Hematopoietic multipotent progenitor cell (in vitro differentiated cells): ENCODE measurements around the gene GOLM1. TPM values are rescaled to one million over a fixed set of nuclear protein-coding genes. Genes with fewer than 3 reads are reported as not detected.

Experiments
- DNase-seq, 3 donors: peaks; one replicate each; pipeline ENCODE4 v3.0.0-alpha.2; 2011 to 2015; ENCODE audit warnings: low read depth in 2 of 3, low spot score in 2 of 3
- small RNA-seq: library from RNA; depleted of rRNA; stranded (forward); fragments of <200 nt; gene quantifications from one replicate; pipeline ENCODE3, GENCODE V24; 2012
- total RNA-seq: library from RNA; depleted of rRNA; stranded (reverse); fragments of >200 nt; gene quantifications from one replicate; pipeline ENCODE4 v1.2.3, GENCODE V29; 2012

GOLM1 gene
- total RNA-seq, 1 donor = 1.1 TPM

DNA sequence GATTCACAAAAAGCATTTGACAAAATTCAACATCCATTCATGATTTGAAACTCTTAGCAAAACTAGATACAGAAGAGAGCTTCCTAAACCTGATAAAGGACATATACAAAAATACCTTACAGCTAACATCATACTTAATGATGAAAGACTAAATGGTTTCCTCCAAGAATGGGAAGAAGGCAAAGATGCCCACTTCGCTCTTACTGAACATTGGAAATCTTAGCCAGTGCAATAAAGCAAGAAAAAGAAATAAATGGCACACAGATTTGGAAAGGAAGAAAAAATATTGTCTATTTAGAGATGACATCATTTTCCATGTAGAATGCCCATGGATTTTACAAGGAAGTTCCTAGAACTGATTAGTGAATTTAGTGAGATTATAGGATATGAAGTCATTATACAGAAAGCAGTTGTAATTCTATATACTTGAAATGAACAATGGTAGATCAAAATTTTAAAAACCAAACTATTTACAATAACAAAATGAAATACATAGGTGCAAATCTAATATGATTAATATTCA lies 94.0 kb downstream of the GOLM1 start:
- no peak for DNase-seq

DNA sequence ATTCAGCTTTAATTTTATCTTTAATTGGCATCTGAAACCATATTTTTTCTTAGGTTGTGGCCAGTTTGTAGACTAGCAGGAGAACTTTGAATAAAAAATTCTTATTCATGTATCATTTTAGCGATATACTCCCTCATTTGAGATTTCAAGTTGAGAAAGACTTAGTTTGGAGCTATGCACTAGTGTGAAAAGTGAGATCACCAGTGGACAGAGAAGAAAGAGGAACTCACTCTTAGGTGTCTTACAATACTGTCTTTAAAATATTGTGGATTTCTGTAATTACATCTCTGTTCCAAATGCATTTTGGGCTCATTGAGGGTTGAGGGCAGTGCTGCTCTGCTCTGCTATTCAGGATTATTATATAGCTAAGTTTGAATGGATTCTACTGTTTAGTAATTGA lies 103.8 kb downstream of the GOLM1 start:
- no peak for DNase-seq

DNA sequence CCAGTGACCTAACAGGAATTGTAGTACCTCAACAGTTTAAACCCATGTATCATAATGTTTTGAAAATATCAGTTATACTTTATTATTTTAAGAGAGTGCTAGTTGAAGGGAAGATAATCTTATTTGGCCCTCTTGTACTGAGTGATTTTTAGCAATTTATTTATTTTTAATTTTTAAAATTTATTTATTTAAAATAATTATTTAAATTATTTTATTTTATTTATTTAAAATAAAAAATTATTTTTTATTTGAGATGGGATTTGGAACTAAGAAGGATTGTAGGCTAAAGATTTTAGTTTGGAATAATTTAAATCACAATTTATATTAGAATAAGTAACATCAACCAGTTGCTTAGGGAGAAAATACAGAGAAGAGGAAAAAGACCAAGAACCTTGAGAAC lies 104.3 kb downstream of the GOLM1 start:
- DNase-seq = no peak

DNA sequence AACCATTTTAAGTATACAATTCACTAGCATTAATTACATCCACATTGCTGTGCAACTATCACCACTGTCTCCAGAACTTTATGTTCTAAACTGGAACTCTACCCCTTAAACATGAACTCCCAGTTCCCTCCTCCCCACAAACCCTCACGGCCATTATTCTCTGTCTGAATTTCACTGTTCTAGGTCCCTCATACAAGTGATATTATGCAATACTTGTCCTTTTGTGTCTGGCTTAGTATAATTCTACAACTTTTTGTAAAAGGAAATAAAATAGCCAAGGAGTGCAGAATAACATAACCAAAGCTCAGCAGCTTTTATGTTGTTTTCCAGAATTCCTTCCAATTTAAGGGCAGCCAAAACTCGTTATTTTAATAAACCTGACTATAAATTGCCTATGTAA lies 105.2 kb downstream of the GOLM1 start:
- DNase-seq = no peak

DNA sequence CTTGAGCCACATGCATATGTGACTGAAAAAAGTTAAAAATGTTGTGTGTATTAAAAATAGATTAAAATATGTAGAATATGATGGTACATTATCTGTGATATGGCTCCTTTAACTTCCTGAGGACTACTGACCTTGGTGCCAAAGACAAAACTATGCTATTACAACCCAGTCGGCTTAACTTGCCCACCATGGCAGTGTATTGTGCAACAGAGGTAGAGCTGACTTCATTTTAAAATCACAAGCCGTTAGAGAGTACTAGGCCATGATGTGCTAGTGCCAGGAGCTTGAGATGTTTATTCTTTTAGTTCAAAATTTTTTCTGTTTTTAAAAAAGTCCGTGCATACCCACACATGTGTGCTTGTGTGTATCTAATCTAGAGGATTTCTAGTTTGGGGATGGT lies 112.1 kb downstream of the GOLM1 start:
- no peak for DNase-seq

DNA sequence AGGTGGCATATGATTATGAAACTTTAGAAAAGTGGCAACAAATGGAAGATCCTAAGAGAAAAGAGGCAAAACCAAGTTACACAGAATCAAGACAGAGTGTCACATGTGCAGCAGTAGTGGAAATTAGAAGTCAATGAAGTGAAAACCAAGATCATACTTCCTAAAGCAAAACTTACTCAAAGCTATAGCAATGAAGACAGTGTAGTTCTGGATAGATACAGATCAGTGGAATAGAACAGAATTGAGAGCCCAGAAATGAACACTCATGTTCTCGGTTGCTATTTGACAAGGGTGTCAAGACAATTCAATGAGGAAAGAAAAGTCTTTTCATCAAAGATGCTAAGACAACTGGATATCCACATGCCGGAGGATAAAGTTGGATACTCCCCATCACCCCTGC lies 114.9 kb downstream of the GOLM1 start:
- no peak for DNase-seq

DNA sequence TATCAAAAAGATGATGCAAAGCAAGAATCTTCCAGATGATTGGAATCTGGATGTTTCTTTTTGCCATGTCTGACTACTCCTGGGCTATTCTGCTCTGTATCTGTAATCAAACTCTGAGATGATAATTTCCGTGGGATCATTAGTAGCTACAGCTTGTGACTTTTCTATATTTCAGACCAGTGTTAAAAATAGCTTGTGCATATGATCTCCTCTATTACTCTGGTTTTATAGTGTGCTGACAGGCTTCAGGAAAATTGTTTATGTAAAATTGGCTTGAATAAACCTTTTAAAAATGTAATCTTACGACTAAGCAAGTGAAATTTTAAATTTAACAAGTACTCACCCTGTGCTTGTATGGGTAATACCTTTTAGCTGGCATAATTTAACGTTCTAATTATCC lies 118.0 kb downstream of the GOLM1 start:
- no peak for DNase-seq

DNA sequence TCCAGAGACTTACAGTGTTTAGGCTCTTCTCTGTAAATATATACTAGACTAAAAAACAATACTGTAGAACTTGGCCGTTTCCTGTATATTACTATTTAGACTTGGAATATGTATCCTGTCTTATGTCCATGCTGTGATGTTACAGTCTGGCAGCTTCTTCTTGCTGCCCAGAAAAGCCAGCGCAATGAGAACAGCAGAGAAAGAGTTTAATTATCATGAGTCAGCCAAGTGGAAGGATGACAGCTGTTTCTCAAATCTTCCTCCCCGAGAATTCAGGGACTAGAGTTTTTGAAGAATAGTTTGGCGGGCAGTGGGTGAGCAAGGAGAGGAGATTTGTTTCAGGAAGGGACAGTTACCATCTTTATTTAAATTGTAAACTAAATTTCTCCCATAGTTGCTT lies 120.9 kb downstream of the GOLM1 start:
- DNase-seq = no peak

Small RNA genes lying within 50 kb of the gene (small RNA-seq; reads per million reads assigned to genes)
- not detected for gene AL161447.1

Other genes with a start within 250 kb of the GOLM1 start
- gene NAA35, start 158.4 kb downstream of the GOLM1 start, total RNA-seq = 11.6 TPM
- gene C9orf153, start 160.1 kb upstream of the GOLM1 start, total RNA-seq = 0.81 TPM
- gene ISCA1, start 183.0 kb upstream of the GOLM1 start, total RNA-seq = 17.5 TPM